MG63 (cell line): Measurements from ENCODE around the gene ZNF148. TPM values are rescaled to one million over a fixed set of nuclear protein-coding genes. Genes with fewer than 3 reads are reported as not detected.

Experiments used
- DNase-seq: peaks from one replicate; pipeline ENCODE4 v3.0.0-alpha.2; 2020
- H3K27me3 ChIP-seq: fragments of 250-450 bp; sonication (Bioruptor Pico); 2 replicates; pipeline ENCODE4 v1.5.1; 2020; ENCODE audit warnings: mild to moderate bottlenecking, moderate library complexity
- H3K36me3 ChIP-seq: fragments of 250-450 bp; sonication (Bioruptor Pico); 2 replicates; pipeline ENCODE4 v1.5.1; 2020; ENCODE audit warnings: mild to moderate bottlenecking, moderate library complexity
- H3K4me3 ChIP-seq: fragments of 250-450 bp; sonication (Bioruptor Pico); 2 replicates; pipeline ENCODE4 v1.5.1; 2020; ENCODE audit warnings: mild to moderate bottlenecking, moderate library complexity
- H3K9me3 ChIP-seq: fragments of 250-450 bp; sonication (Bioruptor Pico); 2 replicates; pipeline ENCODE4 v1.5.1; 2020; ENCODE audit warnings: mild to moderate bottlenecking, moderate library complexity
- total RNA-seq: library from RNA; depleted of rRNA; stranded (reverse); fragments of >200 nt; shearing (Covaris generic); gene quantifications from 2 replicates; pipeline ENCODE4 v1.2.3, GENCODE V29; 2014; ENCODE audit warnings: low replicate concordance

The ZNF148 gene
- total RNA-seq, 1 experiment from 2014 or later = 22.3 TPM

DNA sequence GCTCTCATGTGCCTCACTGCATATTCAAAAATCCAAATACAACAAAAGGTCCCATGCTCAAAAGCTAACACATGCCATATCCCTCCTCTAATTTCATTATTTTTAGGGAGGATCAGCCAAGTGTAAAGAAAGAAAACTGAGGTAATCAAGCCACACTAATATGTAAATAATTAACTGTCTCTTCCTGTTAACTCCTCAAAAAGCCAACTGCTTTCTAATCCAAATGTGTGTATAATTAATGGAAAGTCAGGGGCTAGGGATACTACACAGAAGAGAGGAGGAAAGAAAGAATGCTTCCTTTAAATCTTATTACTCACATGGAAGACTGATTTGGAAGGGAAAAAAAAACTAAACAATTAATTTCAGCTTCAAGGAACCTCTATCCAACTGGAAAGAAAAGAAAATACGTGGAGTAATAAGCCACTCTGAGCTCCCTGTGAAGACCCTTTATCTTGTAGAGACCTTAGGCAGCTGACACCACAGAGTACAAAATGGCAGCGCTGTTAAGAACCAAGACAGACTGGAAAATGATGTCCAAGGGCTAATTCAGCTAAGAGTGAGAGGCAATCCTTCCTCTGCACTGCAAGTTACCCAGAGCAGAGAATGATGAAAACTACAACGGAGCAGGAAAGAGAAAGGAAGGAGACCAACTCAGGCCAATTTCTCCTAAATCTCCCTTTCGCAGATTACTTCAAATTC lies 56.8 kb downstream of the ZNF148 start:
- Histone ChIP-seq H3K4me3 (no peak overlapping the region), H3K36me3 (peaks cover 62% of the 10 kb centered on the region), H3K9me3 (0 out of 2 replicates have a peak, but pooled peaks cover 2% of the 10 kb centered on the region), H3K27me3 (no peaks in the 10 kb centered on the region)
- no peak for DNase-seq

DNA sequence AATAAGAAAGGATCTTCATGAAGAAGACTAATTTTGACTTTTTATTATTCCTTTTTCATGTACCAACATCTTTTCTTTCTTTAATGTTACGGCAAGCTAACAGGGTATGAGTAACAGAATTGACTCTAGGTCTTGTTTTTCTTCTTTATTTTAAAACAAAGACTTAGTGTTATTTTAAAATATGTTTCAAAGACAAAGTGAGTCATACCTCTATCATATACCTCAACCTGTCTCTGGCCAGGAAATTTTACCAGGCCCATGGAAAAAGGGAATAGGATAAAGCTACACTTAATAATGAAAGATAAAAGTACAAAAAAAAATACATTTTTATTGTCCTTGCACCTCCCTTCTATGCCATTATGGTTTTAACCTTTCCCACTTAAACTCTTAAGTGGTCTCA lies 57.4 kb downstream of the ZNF148 start:
- H3K4me3 ChIP-seq = no peak overlapping the region
- DNase-seq = no peak
- H3K36me3 ChIP-seq = peaks cover 62% of the 10 kb centered on the region
- no peaks in the 10 kb centered on the region for H3K27me3 ChIP-seq
- 0 out of 2 replicates have a peak, but pooled peaks cover 2% of the 10 kb centered on the region for H3K9me3 ChIP-seq

- Histone ChIP-seq H3K4me3 (no peak overlapping the region), H3K36me3 (peaks cover 65% of the 10 kb centered on the region), H3K9me3 (peaks cover 4% of the 10 kb centered on the region; the same call in 1 of the 2 replicates), H3K27me3 (no peaks in the 10 kb centered on the region)
- no peak for DNase-seq
Observed at GRCh38 chr3:125316949-125317348, 58.2 kb downstream of the ZNF148 start.

- DNase-seq = no peak
- Histone ChIP-seq H3K9me3 (peaks cover 8% of the 10 kb centered on the region; the same call in 1 of the 2 replicates), H3K4me3 (no peak overlapping the region), H3K36me3 (peaks cover 72% of the 10 kb centered on the region), H3K27me3 (no peaks in the 10 kb centered on the region)
Observed at GRCh38 chr3:125316246-125316645, 58.9 kb downstream of the ZNF148 start.

DNA sequence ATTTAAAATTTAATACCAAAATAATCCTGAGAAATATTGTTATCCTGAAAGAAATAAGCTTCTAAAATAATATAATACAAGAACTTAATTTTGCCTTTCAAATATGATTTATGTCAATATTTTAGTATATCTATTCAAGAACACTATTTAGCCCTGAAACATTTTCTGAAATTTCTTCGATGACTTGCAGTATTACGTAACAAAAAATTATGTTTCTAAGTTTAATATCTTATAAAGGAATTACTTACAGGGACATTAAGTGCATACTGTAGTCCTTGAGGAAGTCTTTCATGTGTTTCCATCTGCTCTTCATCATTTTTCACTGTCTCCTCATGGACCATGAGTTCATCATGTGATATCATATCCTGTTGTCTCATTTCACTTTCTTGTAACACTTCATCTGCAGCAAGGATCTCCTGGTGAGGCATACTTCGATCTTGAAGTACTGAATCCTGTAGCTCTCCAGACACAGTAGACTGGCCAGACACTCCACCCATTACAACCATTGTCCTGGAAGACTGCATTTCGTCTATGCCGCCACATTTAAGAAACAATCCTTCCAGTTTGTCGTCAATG lies 62.0 kb downstream of the ZNF148 start:
- peaks cover 12% of the 10 kb centered on the region for H3K9me3 ChIP-seq
- peaks cover 74% of the 10 kb centered on the region for H3K36me3 ChIP-seq
- no peak for DNase-seq
- no peak overlapping the region for H3K4me3 ChIP-seq
- H3K27me3 ChIP-seq = no peaks in the 10 kb centered on the region

- peaks cover 60% of the 10 kb centered on the region for H3K36me3 ChIP-seq
- H3K4me3 ChIP-seq = no peak overlapping the region
- no peaks in the 10 kb centered on the region for H3K27me3 ChIP-seq
- peaks cover 10% of the 10 kb centered on the region for H3K9me3 ChIP-seq
- peak; percentile 12 for DNase-seq
Observed at GRCh38 chr3:125310623-125311081, 64.5 kb downstream of the ZNF148 start.

DNA sequence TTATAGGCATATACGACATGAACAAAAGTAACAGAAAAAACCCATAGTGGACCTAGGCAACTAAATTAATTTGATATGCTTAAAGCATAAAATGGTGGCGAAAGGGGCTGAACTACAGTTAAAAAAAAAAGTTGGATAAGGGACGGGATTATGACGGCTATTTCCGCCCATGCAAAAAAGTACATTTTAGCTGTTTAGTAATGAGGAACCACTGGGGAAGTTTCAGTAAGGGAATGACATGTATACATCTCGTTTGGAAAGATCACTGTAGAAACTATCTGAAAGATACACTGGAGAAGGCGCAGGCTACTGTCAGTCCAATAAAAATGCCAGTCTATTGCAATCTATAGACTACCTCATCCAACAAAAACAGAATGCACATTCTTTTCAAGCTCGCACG lies 65.6 kb downstream of the ZNF148 start:
- Histone ChIP-seq H3K9me3 (peaks cover 10% of the 10 kb centered on the region), H3K4me3 (no peak overlapping the region), H3K27me3 (no peaks in the 10 kb centered on the region), H3K36me3 (peaks cover 61% of the 10 kb centered on the region)
- DNase-seq = no peak

DNA sequence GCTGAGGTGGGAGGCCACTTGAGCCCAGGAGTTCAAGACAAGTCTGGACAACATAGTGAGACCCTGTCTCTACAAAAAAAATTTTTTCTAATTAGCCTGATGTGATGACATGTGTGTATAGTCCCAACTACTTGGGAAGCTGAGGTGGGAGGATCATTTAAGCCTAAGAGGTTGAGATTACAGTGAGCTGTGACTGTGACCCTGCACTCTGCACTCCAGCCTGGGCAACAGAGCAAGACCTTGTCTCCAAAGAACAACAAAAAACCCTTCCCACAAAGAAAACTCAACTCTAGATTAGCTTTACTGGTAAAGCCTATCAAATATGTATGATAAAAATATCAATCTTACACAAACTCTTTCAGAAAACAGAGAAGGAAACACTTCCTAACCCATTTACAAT lies 68.5 kb downstream of the ZNF148 start:
- Histone ChIP-seq H3K9me3 (peaks cover 6% of the 10 kb centered on the region), H3K27me3 (no peaks in the 10 kb centered on the region), H3K36me3 (peaks cover 60% of the 10 kb centered on the region), H3K4me3 (no peak overlapping the region)
- no peak for DNase-seq

- Histone ChIP-seq H3K4me3 (no peak overlapping the region), H3K27me3 (no peaks in the 10 kb centered on the region), H3K9me3 (no peaks in the 10 kb centered on the region; the same call in 1 of the 2 replicates), H3K36me3 (peaks cover 48% of the 10 kb centered on the region)
- no peak for DNase-seq
Observed at GRCh38 chr3:125302932-125303331, 72.2 kb downstream of the ZNF148 start.

DNA sequence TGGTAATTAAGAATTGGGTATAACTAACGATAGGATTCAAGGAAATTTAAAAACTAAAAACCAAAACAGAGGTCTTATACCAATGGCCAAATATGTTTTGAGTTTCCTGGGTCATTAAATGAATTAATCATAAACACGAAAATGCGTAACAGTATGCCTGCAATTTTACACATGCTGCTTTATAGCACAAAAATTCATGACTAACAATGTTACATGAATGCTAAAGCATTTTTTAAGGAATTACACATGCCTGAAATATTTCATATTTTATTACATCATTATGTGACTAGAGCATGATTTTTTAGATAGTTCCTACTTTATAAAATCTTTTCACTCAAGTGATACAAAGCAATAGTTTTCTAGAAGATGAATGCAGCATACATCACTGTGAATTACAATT lies 74.7 kb downstream of the ZNF148 start:
- H3K9me3 ChIP-seq = no peaks in the 10 kb centered on the region
- no peaks in the 10 kb centered on the region for H3K27me3 ChIP-seq
- H3K4me3 ChIP-seq = no peak overlapping the region
- DNase-seq = no peak
- peaks cover 53% of the 10 kb centered on the region for H3K36me3 ChIP-seq

DNA sequence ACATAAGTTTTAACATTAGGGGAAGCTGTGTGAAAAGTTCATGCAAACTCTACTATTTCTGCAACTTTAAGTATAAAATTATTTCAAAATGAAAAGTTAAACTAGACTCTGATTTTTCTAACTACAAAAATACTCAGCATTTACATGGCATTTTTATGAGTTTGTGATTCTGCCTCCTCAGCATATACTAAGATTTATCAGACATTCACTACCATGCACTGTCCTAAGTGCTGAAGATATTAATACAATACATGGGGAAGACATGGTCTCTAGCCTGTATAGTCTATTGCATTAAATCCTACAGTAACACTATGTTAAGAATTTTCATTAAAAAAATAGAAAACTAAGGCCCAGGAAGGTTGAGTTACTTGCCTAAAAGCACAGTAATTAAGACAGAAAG lies 80.7 kb downstream of the ZNF148 start:
- no peaks in the 10 kb centered on the region for H3K27me3 ChIP-seq
- no peak for DNase-seq
- H3K9me3 ChIP-seq = no peaks in the 10 kb centered on the region
- no peak overlapping the region for H3K4me3 ChIP-seq
- H3K36me3 ChIP-seq = peaks cover 30% of the 10 kb centered on the region

- Histone ChIP-seq H3K27me3 (no peaks in the 10 kb centered on the region), H3K4me3 (no peak overlapping the region), H3K36me3 (peaks cover 31% of the 10 kb centered on the region), H3K9me3 (no peaks in the 10 kb centered on the region)
- no peak for DNase-seq
Observed at GRCh38 chr3:125292015-125292414, 83.1 kb downstream of the ZNF148 start.

- no peak for DNase-seq
- Histone ChIP-seq H3K36me3 (peaks cover 38% of the 10 kb centered on the region), H3K4me3 (no peak overlapping the region), H3K27me3 (no peaks in the 10 kb centered on the region), H3K9me3 (no peaks in the 10 kb centered on the region)
Observed at GRCh38 chr3:125289429-125289981, 85.6 kb downstream of the ZNF148 start.

DNA sequence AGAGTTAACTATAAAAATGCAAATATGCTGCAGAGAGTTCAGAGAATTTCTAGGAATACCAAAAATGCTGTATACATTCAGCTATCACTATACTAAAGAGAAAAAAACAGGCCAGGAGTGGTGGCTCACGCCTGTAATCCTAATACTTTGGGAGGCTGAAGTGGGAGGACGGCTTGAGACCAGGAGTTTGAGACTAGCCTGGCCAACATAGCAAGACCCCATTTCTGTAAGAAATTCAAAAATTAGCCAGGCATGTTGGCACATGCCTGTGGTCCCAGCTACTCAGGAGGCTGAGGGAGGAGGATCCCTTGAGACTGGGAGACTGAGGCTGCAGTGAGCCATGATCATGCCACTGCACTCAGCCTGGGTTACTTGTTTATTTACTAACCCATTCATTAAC lies 87.9 kb downstream of the ZNF148 start:
- no peaks in the 10 kb centered on the region for H3K27me3 ChIP-seq
- no peak for DNase-seq
- peaks cover 41% of the 10 kb centered on the region for H3K36me3 ChIP-seq
- no peak overlapping the region for H3K4me3 ChIP-seq
- no peaks in the 10 kb centered on the region for H3K9me3 ChIP-seq

GRCh38 chr3:125281381-125281780 lies 93.7 kb downstream of the ZNF148 start:
- peaks cover 41% of the 10 kb centered on the region for H3K36me3 ChIP-seq
- no peaks in the 10 kb centered on the region for H3K27me3 ChIP-seq
- H3K4me3 ChIP-seq = no peak overlapping the region
- no peaks in the 10 kb centered on the region for H3K9me3 ChIP-seq
- DNase-seq = no peak

DNA sequence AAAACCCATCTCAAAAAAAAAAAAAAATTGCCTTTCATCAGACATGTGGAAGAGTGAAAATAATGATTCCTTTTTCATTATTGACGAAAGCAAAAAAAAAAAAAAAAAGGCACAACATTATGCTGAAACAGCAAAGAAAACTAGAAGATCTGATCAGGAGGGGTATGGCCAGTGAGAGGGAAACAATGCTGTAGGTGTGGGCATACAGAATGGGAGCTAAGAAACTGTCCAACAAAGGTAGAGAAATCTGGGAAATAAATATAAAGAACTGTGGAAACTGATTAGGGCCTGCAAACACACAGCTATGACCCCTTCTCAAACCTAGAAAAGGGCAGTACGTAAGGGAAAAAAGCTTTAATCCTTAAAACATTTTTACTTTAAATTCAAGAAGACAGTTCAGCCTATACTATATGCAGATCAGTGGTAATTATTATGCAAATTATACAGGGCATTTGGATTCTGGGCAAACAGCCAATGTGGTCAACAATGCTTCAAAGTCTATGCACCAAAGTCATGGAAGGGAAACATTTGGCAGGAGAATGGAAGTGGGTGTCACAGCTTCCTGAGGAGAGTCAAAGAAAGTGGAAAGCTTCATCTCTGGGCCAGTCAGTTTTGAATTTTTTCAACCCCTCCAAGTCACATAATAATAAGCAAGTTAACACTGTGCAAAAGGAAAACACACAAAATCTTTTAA lies 94.3 kb downstream of the ZNF148 start:
- no peaks in the 10 kb centered on the region for H3K9me3 ChIP-seq
- H3K4me3 ChIP-seq = no peak overlapping the region
- DNase-seq = peak; percentile 42
- H3K27me3 ChIP-seq = no peaks in the 10 kb centered on the region
- H3K36me3 ChIP-seq = peaks cover 41% of the 10 kb centered on the region

DNA sequence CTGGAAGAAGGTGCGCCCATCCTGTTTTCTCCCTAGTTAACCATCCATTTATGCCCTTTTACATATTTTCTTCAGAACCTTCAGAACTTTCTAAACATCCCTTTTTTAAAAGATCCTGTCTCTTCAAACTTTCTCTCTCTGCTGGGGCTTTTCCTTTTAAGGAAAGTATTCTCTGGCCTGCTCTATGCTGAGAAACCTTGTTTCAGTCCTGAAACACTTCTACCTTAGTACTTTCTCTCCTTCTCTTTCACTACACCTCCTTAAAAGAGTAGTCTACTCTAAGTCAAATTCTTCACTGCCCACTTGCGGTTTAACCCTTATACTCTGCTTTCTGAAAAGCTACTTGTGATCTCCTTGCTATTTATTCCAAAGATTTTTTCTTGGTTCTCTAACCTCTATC lies 97.0 kb downstream of the ZNF148 start:
- peaks cover 52% of the 10 kb centered on the region for H3K36me3 ChIP-seq
- DNase-seq = no peak
- H3K9me3 ChIP-seq = no peaks in the 10 kb centered on the region
- no peak overlapping the region for H3K4me3 ChIP-seq
- H3K27me3 ChIP-seq = no peaks in the 10 kb centered on the region
